Sigmoid colon (tissue), 7 donors: ENCODE measurements around the gene PTPN2. TPM values are rescaled to one million over a fixed set of nuclear protein-coding genes. Genes with fewer than 3 reads are reported as not detected.
"Not testable (repeated sequence)": the region's sequence is repeated elsewhere in the genome, so short reads cannot be mapped to it uniquely, and the experiment has no call there.

Source experiments
- DNase-seq: peaks from one replicate; pipeline ENCODE4 v3.0.0-alpha.2; 2019
- H3K27ac ChIP-seq, 4 donors: fragments of 200-600 bp; sonication (generic); one replicate each; pipeline ENCODE4 v1.5.1; 2016 to 2019; ENCODE audit warnings: mild to moderate bottlenecking in 1 of 4
- H3K27me3 ChIP-seq, 3 donors: fragments of 200-600 bp; sonication (generic); one replicate each; pipeline ENCODE4 v1.5.1; 2019; ENCODE audit warnings: mild to moderate bottlenecking in 1 of 3
- H3K36me3 ChIP-seq, 4 donors: fragments of 200-600 bp; sonication (generic); one replicate each; pipeline ENCODE4 v1.5.1; 2016 to 2019
- H3K4me1 ChIP-seq, 4 donors: fragments of 200-600 bp; sonication (generic); one replicate each; pipeline ENCODE4 v1.5.1; 2017 to 2019
- H3K4me3 ChIP-seq, 4 donors: fragments of 200-600 bp; sonication (generic); one replicate each; pipeline ENCODE4 v1.5.1; 2017 to 2019; ENCODE audit warnings: mild to moderate bottlenecking in 2 of 4, moderate library complexity in 1 of 4
- H3K9me3 ChIP-seq, 4 donors: fragments of 200-600 bp in 3 of 4; sonication (generic) in 3 of 4; one replicate each; pipeline versions ENCODE4 v1.5.1 to v1.6.1; 2013 to 2019
- CTCF ChIP-seq, 4 experiments: fragments of 450-650 bp in 3 of 4; fragments of 200-600 bp in 1 of 4; IDR thresholded peaks; one replicate each; pipeline ENCODE4 v1.5.1; 2016 to 2019; ENCODE audit warnings: antibody characterized with exemption in 4 of 4, mild to moderate bottlenecking in 3 of 4, moderate library complexity in 2 of 4
- EP300 ChIP-seq, 4 donors: sonication (generic); formaldehyde crosslinking; IDR thresholded peaks; one replicate each; pipeline ENCODE4 v1.6.1; 2017; ENCODE audit warnings: antibody characterized with exemption in 4 of 4
- POLR2A ChIP-seq, 2 donors: fragments of 450-650 bp; IDR thresholded peaks; one replicate each; pipeline ENCODE4 v1.6.1; 2016; ENCODE audit warnings: antibody characterized with exemption in 2 of 2, mild to moderate bottlenecking in 2 of 2, moderate library complexity in 2 of 2
- POLR2AphosphoS5 ChIP-seq, 4 donors: sonication (generic); formaldehyde crosslinking; IDR thresholded peaks; one replicate each; pipeline ENCODE4 v1.6.1; 2017; ENCODE audit warnings: antibody characterized with exemption in 4 of 4
- WGBS, 2 donors: extraction: QIAGEN DNeasy Blood & Tissue Kit; methylation state at CpG; one replicate each; pipeline ENCODE4 v1.1.7; 2013; 5-methylcytosine and 5-hydroxymethylcytosine counted together
- intact Hi-C: fragments of 100-400 bp; cut with DNase I; formaldehyde crosslinking; loops from one replicate; pipeline ENCODE4 v1.15.1; 2023
- polyA plus RNA-seq, 3 donors: library from polyadenylated mRNA; stranded (reverse); fragments of 200-250 nt; gene quantifications; one replicate each; pipeline ENCODE4 v1.2.3, GENCODE V29; 2013
- total RNA-seq, 4 donors: library from RNA; depleted of rRNA; stranded (reverse); fragments of >200 nt; gene quantifications; one replicate each; pipeline ENCODE4 v1.1.0, GENCODE V29; 2016
- donor health status: healthy with polysubstance abuse.
- donor health status: Bipolar disorder and iron deficiency.
- donor health status: healthy.

PTPN2 gene
- total and polyA plus RNA-seq, 7 donors: 20.0 to 43.1 (median 31.0) TPM

GRCh38 chr18:12782521-12782920, 101.5 kb downstream of the PTPN2 start:
- 91 to 93% methylated on average over 6 of the region's 6 CpGs for WGBS, 2 donors
- Histone ChIP-seq H3K27me3 (no peaks in the 10 kb centered on the region), H3K27ac (no peak overlapping the region), H3K9me3 (no peaks in the 10 kb centered on the region), H3K4me1 (no peaks in the 10 kb centered on the region), H3K36me3 (no peaks in the 10 kb centered on the region), H3K4me3 (no peak overlapping the region)
- TF ChIP-seq POLR2A (IDR thresholded peaks at IDR 0.05): no peak
- TF ChIP-seq POLR2AphosphoS5 (IDR thresholded peaks at IDR 0.05): no peak
- no peak for TF ChIP-seq EP300 (IDR thresholded peaks at IDR 0.05)
- TF ChIP-seq CTCF (IDR thresholded peaks at IDR 0.05): no peak
- DNase-seq: no peak
- intact Hi-C loops: no loop called here

GRCh38 chr18:12779456-12779855, 104.6 kb downstream of the PTPN2 start:
- TF ChIP-seq CTCF (IDR thresholded peaks at IDR 0.05) (no peak), POLR2A (IDR thresholded peaks at IDR 0.05) (no peak), EP300 (IDR thresholded peaks at IDR 0.05) (no peak), POLR2AphosphoS5 (IDR thresholded peaks at IDR 0.05) (no peak)
- intact Hi-C loops: no loop called here
- no peak for DNase-seq
- WGBS, 2 donors: 92 to 93% methylated on average over 21 of the region's 21 CpGs
- no peaks in the 10 kb centered on the region for H3K27me3 ChIP-seq
- no peaks in the 10 kb centered on the region for H3K4me1 ChIP-seq
- H3K27ac ChIP-seq: no peak overlapping the region
- no peaks in the 10 kb centered on the region for H3K9me3 ChIP-seq
- no peak overlapping the region for H3K4me3 ChIP-seq
- H3K36me3 ChIP-seq: no peaks in the 10 kb centered on the region

GRCh38 chr18:12779043-12779442, 105.0 kb downstream of the PTPN2 start:
- no peaks in the 10 kb centered on the region for H3K9me3 ChIP-seq
- no peaks in the 10 kb centered on the region for H3K4me1 ChIP-seq
- TF ChIP-seq POLR2AphosphoS5 (IDR thresholded peaks at IDR 0.05): no peak
- TF ChIP-seq CTCF (IDR thresholded peaks at IDR 0.05): no peak
- no peak for TF ChIP-seq POLR2A (IDR thresholded peaks at IDR 0.05)
- TF ChIP-seq EP300 (IDR thresholded peaks at IDR 0.05): no peak
- H3K27me3 ChIP-seq: no peaks in the 10 kb centered on the region
- no peak overlapping the region for H3K4me3 ChIP-seq
- H3K27ac ChIP-seq: no peak overlapping the region
- 95 to 96% methylated on average over 11 of the region's 11 CpGs for WGBS, 2 donors
- intact Hi-C loops: no loop called here
- H3K36me3 ChIP-seq: no peaks in the 10 kb centered on the region
- no peak for DNase-seq

- no peak for TF ChIP-seq EP300 (IDR thresholded peaks at IDR 0.05)
- TF ChIP-seq POLR2AphosphoS5 (IDR thresholded peaks at IDR 0.05): no peak
- TF ChIP-seq CTCF (IDR thresholded peaks at IDR 0.05): no peak
- TF ChIP-seq POLR2A (IDR thresholded peaks at IDR 0.05): no peak
- intact Hi-C loops: no loop called here
- DNase-seq: no peak
- H3K36me3 ChIP-seq: no peaks in the 10 kb centered on the region
- H3K9me3 ChIP-seq: no peaks in the 10 kb centered on the region
- peak overlapping the region in 1 of 4 donors; percentile 19 for H3K27ac ChIP-seq
- H3K4me1 ChIP-seq: no peaks in the 10 kb centered on the region
- H3K27me3 ChIP-seq: no peaks in the 10 kb centered on the region
- H3K4me3 ChIP-seq: peak overlapping the region in 2 of 4 donors; percentile 25 to 27
- 84 to 86% methylated on average over 39 of the region's 39 CpGs for WGBS, 2 donors
Observed at GRCh38 chr18:12777500-12777944, 106.5 kb downstream of the PTPN2 start.

- intact Hi-C loops: no loop called here
- Histone ChIP-seq H3K4me3 (peak overlapping the region in 2 of 4 donors; percentile 25 to 30), H3K27ac (peak overlapping the region in 2 of 4 donors; percentile 19 to 28)
Observed at GRCh38 chr18:12776821-12777471, 107.1 kb downstream of the PTPN2 start.

GRCh38 chr18:12776415-12776814, 107.6 kb downstream of the PTPN2 start:
- intact Hi-C loops, H3K27me3 ChIP-seq, H3K4me1 ChIP-seq, H3K9me3 ChIP-seq, H3K36me3 ChIP-seq, DNase-seq, H3K27ac ChIP-seq, H3K4me3 ChIP-seq: not testable (repeated sequence)
- 95 to 98% methylated on average over 7 of the region's 7 CpGs for WGBS, 2 donors

More at GRCh38 chr18:12776821-12777471, 107.1 kb downstream of the PTPN2 start:
- 84 to 86% methylated on average over 54 of the region's 54 CpGs for WGBS, 2 donors
- Histone ChIP-seq H3K36me3 (no peaks in the 10 kb centered on the region), H3K9me3 (no peaks in the 10 kb centered on the region), H3K4me1 (no peaks in the 10 kb centered on the region), H3K27me3 (no peaks in the 10 kb centered on the region)
- TF ChIP-seq POLR2A (IDR thresholded peaks at IDR 0.05): no peak
- no peak for TF ChIP-seq EP300 (IDR thresholded peaks at IDR 0.05)
- no peak for DNase-seq
